CD8-positive, alpha-beta memory T cell (primary cell): ENCODE measurements around the gene HABP2. TPM values are rescaled to one million over a fixed set of nuclear protein-coding genes. Genes with fewer than 3 reads are reported as not detected.

Experiments
- CTCF ChIA-PET: fragments of 350-600 bp; sonication (Branson Sonifier 250); formaldehyde crosslinking; loops from one replicate; lab custom pipeline; 2021; ENCODE audit warnings: antibody characterized with exemption; lab: Charles Lee
- POLR2A ChIA-PET: fragments of 350-600 bp; sonication (Branson Sonifier 250); formaldehyde crosslinking; loops from one replicate; lab custom pipeline; 2021; ENCODE audit warnings: antibody characterized with exemption; lab: Charles Lee
- DNase-seq, 5 donors: peaks; one replicate each; pipeline versions ENCODE4 v3.0.0 to v3.0.0-alpha.2; 2020 to 2022; ENCODE audit warnings: mixed read lengths in 1 of 5
- H3K27ac ChIP-seq: one replicate; pipeline ENCODE4 v1.7.0; 2013; ENCODE audit warnings: low read depth, mild to moderate bottlenecking, low read length, moderate library complexity
- H3K27me3 ChIP-seq: 2 replicates; pipeline ENCODE4 v1.7.0; 2013; ENCODE audit warnings: low read length, mild to moderate bottlenecking; ENCODE audit not compliant: insufficient read depth, poor library complexity, severe bottlenecking
- H3K36me3 ChIP-seq: 2 replicates; pipeline ENCODE4 v1.7.0; 2013; ENCODE audit warnings: mild to moderate bottlenecking, low read length, moderate library complexity; ENCODE audit not compliant: insufficient read depth
- H3K4me1 ChIP-seq: 2 replicates; pipeline ENCODE4 v1.7.0; 2013; ENCODE audit warnings: mild to moderate bottlenecking, low read length, moderate library complexity; ENCODE audit not compliant: insufficient read depth
- H3K4me3 ChIP-seq: 2 replicates; pipeline ENCODE4 v1.7.0; 2013; ENCODE audit warnings: mild to moderate bottlenecking, low read length
- H3K9me3 ChIP-seq: 2 replicates; pipeline ENCODE4 v1.7.0; 2013; ENCODE audit warnings: mild to moderate bottlenecking, low read length
- H3K27ac Mint-ChIP-seq, 8 donors: one replicate each; pipeline ENCODE4 v1.8.0; 2020 to 2021; ENCODE audit warnings: mixed read lengths in 8 of 8, mild to moderate bottlenecking in 6 of 8, inconsistent platforms in 3 of 8, moderate library complexity in 3 of 8
- H3K27me3 Mint-ChIP-seq, 2 donors: one replicate each; pipeline ENCODE4 v1.8.0; 2020 to 2021; ENCODE audit warnings: mixed read lengths in 2 of 2, mild to moderate bottlenecking in 1 of 2, moderate library complexity in 1 of 2
- H3K36me3 Mint-ChIP-seq, 3 donors: one replicate each; pipeline ENCODE4 v1.8.0; 2020 to 2021; ENCODE audit warnings: mixed read lengths in 3 of 3, inconsistent platforms in 1 of 3, mild to moderate bottlenecking in 1 of 3
- H3K4me1 Mint-ChIP-seq, 3 donors: one replicate each; pipeline ENCODE4 v1.8.0; 2020 to 2021; ENCODE audit warnings: mixed read lengths in 3 of 3, inconsistent platforms in 1 of 3, mild to moderate bottlenecking in 1 of 3
- H3K4me3 Mint-ChIP-seq, 7 donors: one replicate each; pipeline ENCODE4 v1.8.0; 2020 to 2021; ENCODE audit warnings: mixed read lengths in 7 of 7, mild to moderate bottlenecking in 6 of 7, moderate library complexity in 4 of 7, inconsistent platforms in 2 of 7
- H3K9me3 Mint-ChIP-seq, 5 donors: one replicate each; pipeline ENCODE4 v1.8.0; 2020 to 2022; ENCODE audit warnings: mixed read lengths in 5 of 5, mild to moderate bottlenecking in 3 of 5, moderate library complexity in 2 of 5, inconsistent platforms in 1 of 5
- polyA plus RNA-seq: library from polyadenylated mRNA; unstranded; fragments of 300-500 nt; fragmentation: Illumina TruSeq; gene quantifications from one replicate; pipeline ENCODE4 v1.2.3, GENCODE V29; 2021
- total RNA-seq, 2 experiments: library from RNA; stranded (reverse); gene quantifications; one replicate each; pipeline ENCODE4 v1.2.3, GENCODE V29; 2021

HABP2 gene
- total and polyA plus RNA-seq, 3 experiments from 2014 or later: not detected

- Histone ChIP-seq H3K27me3 (no peaks in the 10 kb centered on the region), H3K9me3 (no peaks in the 10 kb centered on the region), H3K27ac (no peak overlapping the region), H3K4me1 (no peaks in the 10 kb centered on the region), H3K4me3 (no peak overlapping the region), H3K36me3 (no peaks in the 10 kb centered on the region)
- H3K4me3 Mint-ChIP-seq: no peak overlapping the region
- POLR2A ChIA-PET: no interaction called here
- no peak overlapping the region for H3K27ac Mint-ChIP-seq
- H3K4me1 Mint-ChIP-seq: no peaks in the 10 kb centered on the region
- no peak for DNase-seq
- no peaks in the 10 kb centered on the region for H3K36me3 Mint-ChIP-seq
- CTCF ChIA-PET: no interaction called here
- peaks cover 13 to 28% of the 10 kb centered on the region in 2 donors for H3K27me3 Mint-ChIP-seq
- no peaks in the 10 kb centered on the region for H3K9me3 Mint-ChIP-seq
Observed at GRCh38 chr10:113610631-113611601, 58.1 kb downstream of the HABP2 start.

GRCh38 chr10:113612154-113612553 lies 59.3 kb downstream of the HABP2 start:
- Histone ChIP-seq H3K9me3 (no peaks in the 10 kb centered on the region), H3K36me3 (no peaks in the 10 kb centered on the region), H3K27me3 (no peaks in the 10 kb centered on the region), H3K4me1 (no peaks in the 10 kb centered on the region), H3K4me3 (no peak overlapping the region), H3K27ac (no peak overlapping the region)
- Mint-ChIP-seq H3K27ac (no peak overlapping the region), H3K4me1 (no peaks in the 10 kb centered on the region), H3K9me3 (no peaks in the 10 kb centered on the region), H3K4me3 (no peak overlapping the region), H3K27me3 (peaks cover 14 to 40% of the 10 kb centered on the region in 2 donors), H3K36me3 (no peaks in the 10 kb centered on the region)
- POLR2A ChIA-PET: no interaction called here
- CTCF ChIA-PET: no interaction called here
- no peak for DNase-seq

- H3K4me3 Mint-ChIP-seq: no peak overlapping the region
- H3K4me1 ChIP-seq: no peaks in the 10 kb centered on the region
- no peaks in the 10 kb centered on the region for H3K9me3 Mint-ChIP-seq
- H3K27me3 Mint-ChIP-seq: peaks cover 13 to 44% of the 10 kb centered on the region in 2 donors
- no peak for DNase-seq
- ChIA-PET CTCF (no interaction called here), POLR2A (no interaction called here)
- no peak overlapping the region for H3K4me3 ChIP-seq
- H3K4me1 Mint-ChIP-seq: no peaks in the 10 kb centered on the region
- H3K36me3 Mint-ChIP-seq: no peaks in the 10 kb centered on the region
- no peaks in the 10 kb centered on the region for H3K9me3 ChIP-seq
- no peaks in the 10 kb centered on the region for H3K27me3 ChIP-seq
- no peak overlapping the region for H3K27ac Mint-ChIP-seq
- H3K27ac ChIP-seq: no peak overlapping the region
- no peaks in the 10 kb centered on the region for H3K36me3 ChIP-seq
Observed at GRCh38 chr10:113613427-113613826, 60.6 kb downstream of the HABP2 start.

- H3K9me3 Mint-ChIP-seq: no peaks in the 10 kb centered on the region
- H3K36me3 Mint-ChIP-seq: no peaks in the 10 kb centered on the region
- no peak for DNase-seq
- H3K27ac ChIP-seq: no peak overlapping the region
- no peaks in the 10 kb centered on the region for H3K4me1 Mint-ChIP-seq
- no peak overlapping the region for H3K4me3 Mint-ChIP-seq
- H3K27me3 ChIP-seq: no peaks in the 10 kb centered on the region
- no peak overlapping the region for H3K27ac Mint-ChIP-seq
- H3K36me3 ChIP-seq: no peaks in the 10 kb centered on the region
- H3K4me3 ChIP-seq: no peak overlapping the region
- H3K9me3 ChIP-seq: no peaks in the 10 kb centered on the region
- ChIA-PET POLR2A (no interaction called here), CTCF (no interaction called here)
- H3K27me3 Mint-ChIP-seq: peaks cover 17 to 47% of the 10 kb centered on the region in 2 donors
- no peaks in the 10 kb centered on the region for H3K4me1 ChIP-seq
Observed at GRCh38 chr10:113613977-113614690, 61.3 kb downstream of the HABP2 start.

- Histone ChIP-seq H3K4me3 (no peak overlapping the region), H3K36me3 (no peaks in the 10 kb centered on the region), H3K9me3 (no peaks in the 10 kb centered on the region), H3K4me1 (no peaks in the 10 kb centered on the region), H3K27ac (no peak overlapping the region), H3K27me3 (no peaks in the 10 kb centered on the region)
- CTCF ChIA-PET: no interaction called here
- Mint-ChIP-seq H3K27me3 (peaks cover 22 to 60% of the 10 kb centered on the region in 2 donors), H3K9me3 (no peaks in the 10 kb centered on the region), H3K4me3 (no peak overlapping the region), H3K27ac (peak overlapping the region in 1 of 8 donors; percentile 17), H3K4me1 (no peaks in the 10 kb centered on the region), H3K36me3 (no peaks in the 10 kb centered on the region)
- DNase-seq: no peak
- POLR2A ChIA-PET: no interaction called here
Observed at GRCh38 chr10:113616244-113617074, 63.6 kb downstream of the HABP2 start.

- H3K27me3 ChIP-seq: no peaks in the 10 kb centered on the region
- DNase-seq: no peak
- H3K36me3 Mint-ChIP-seq: no peaks in the 10 kb centered on the region
- peaks cover 21 to 60% of the 10 kb centered on the region in 2 donors for H3K27me3 Mint-ChIP-seq
- H3K9me3 ChIP-seq: no peaks in the 10 kb centered on the region
- H3K4me1 Mint-ChIP-seq: no peaks in the 10 kb centered on the region
- no peaks in the 10 kb centered on the region for H3K9me3 Mint-ChIP-seq
- no peak overlapping the region for H3K27ac Mint-ChIP-seq
- no peak overlapping the region for H3K4me3 ChIP-seq
- no peak overlapping the region for H3K27ac ChIP-seq
- ChIA-PET POLR2A (no interaction called here), CTCF (no interaction called here)
- H3K4me1 ChIP-seq: no peaks in the 10 kb centered on the region
- H3K4me3 Mint-ChIP-seq: no peak overlapping the region
- no peaks in the 10 kb centered on the region for H3K36me3 ChIP-seq
Observed at GRCh38 chr10:113617086-113617485, 64.2 kb downstream of the HABP2 start.

GRCh38 chr10:113618338-113618737 lies 65.5 kb downstream of the HABP2 start:
- Mint-ChIP-seq H3K27ac (no peak overlapping the region), H3K27me3 (peaks cover 18 to 58% of the 10 kb centered on the region in 2 donors), H3K4me1 (no peaks in the 10 kb centered on the region), H3K4me3 (no peak overlapping the region), H3K36me3 (no peaks in the 10 kb centered on the region), H3K9me3 (no peaks in the 10 kb centered on the region)
- DNase-seq: no peak
- no peaks in the 10 kb centered on the region for H3K36me3 ChIP-seq
- no peaks in the 10 kb centered on the region for H3K27me3 ChIP-seq
- H3K27ac ChIP-seq: no peak overlapping the region
- CTCF ChIA-PET: interaction anchor here (1.4 kb wide), 1 partner anchor 11 kb away, joined by 4 read pairs; no protein-coding TSS in a partner anchor
- POLR2A ChIA-PET: no interaction called here
- H3K9me3 ChIP-seq: no peaks in the 10 kb centered on the region
- no peaks in the 10 kb centered on the region for H3K4me1 ChIP-seq
- no peak overlapping the region for H3K4me3 ChIP-seq
